ENCODE results near the gene PCNT.

The PCNT gene

GRCh38 chr21:46386734-46387088 lies 62.8 kb downstream of the PCNT start:
- no peak overlapping the region for H3K27ac ChIP-seq (ENCODE audit: low read depth, low read length, severe bottlenecking)
- WGBS, 2 experiments (ENCODE audit: insufficient coverage in 2 of 2), result 95 to 97% methylated on average over 13 of the region's 13 CpGs
- H3K4me1 ChIP-seq (ENCODE audit: control insufficient read depth, insufficient read depth, low read length, poor library complexity, severe bottlenecking), result no peaks in the 10 kb centered on the region
- peaks cover 57% of the 10 kb centered on the region for H3K36me3 ChIP-seq (ENCODE audit: control insufficient read depth, insufficient read depth, low read length)
- no peaks in the 10 kb centered on the region for H3K9me3 ChIP-seq (ENCODE audit: control insufficient read depth, low read length)
- no peak overlapping the region for H3K4me3 ChIP-seq (ENCODE audit: extremely low read depth, insufficient read depth, low read length, poor library complexity, severe bottlenecking)

- no peaks in the 10 kb centered on the region for H3K4me1 ChIP-seq (ENCODE audit: control insufficient read depth, insufficient read depth, low read length, poor library complexity, severe bottlenecking)
- no peaks in the 10 kb centered on the region for H3K9me3 ChIP-seq (ENCODE audit: control insufficient read depth, low read length)
- H3K4me3 ChIP-seq (ENCODE audit: extremely low read depth, insufficient read depth, low read length, poor library complexity, severe bottlenecking), result no peak overlapping the region
- 93 to 96% methylated on average over 24 to 29 of the region's 33 CpGs for whole genome bisulfite sequencing, 2 experiments (ENCODE audit: insufficient coverage in 2 of 2)
- H3K27ac ChIP-seq (ENCODE audit: low read depth, low read length, severe bottlenecking), result no peak overlapping the region
- H3K36me3 ChIP-seq (ENCODE audit: control insufficient read depth, insufficient read depth, low read length), result peaks cover 69% of the 10 kb centered on the region
Measured at GRCh38 chr21:46388206-46388880, 64.4 kb downstream of the PCNT start.

GRCh38 chr21:46388896-46389295 lies 64.9 kb downstream of the PCNT start:
- H3K27ac ChIP-seq (ENCODE audit: low read depth, low read length, severe bottlenecking), result no peak overlapping the region
- no peak overlapping the region for H3K4me3 ChIP-seq (ENCODE audit: extremely low read depth, insufficient read depth, low read length, poor library complexity, severe bottlenecking)
- WGBS, 2 experiments (ENCODE audit: insufficient coverage in 2 of 2), result 96 to 98% methylated on average over 21 to 23 of the region's 23 CpGs
- H3K4me1 ChIP-seq (ENCODE audit: control insufficient read depth, insufficient read depth, low read length, poor library complexity, severe bottlenecking), result no peaks in the 10 kb centered on the region
- no peaks in the 10 kb centered on the region for H3K9me3 ChIP-seq (ENCODE audit: control insufficient read depth, low read length)
- peaks cover 70% of the 10 kb centered on the region for H3K36me3 ChIP-seq (ENCODE audit: control insufficient read depth, insufficient read depth, low read length)

GRCh38 chr21:46390603-46391545 lies 66.9 kb downstream of the PCNT start:
- Histone ChIP-seq H3K9me3 (ENCODE audit: control insufficient read depth, low read length) (no peaks in the 10 kb centered on the region), H3K36me3 (ENCODE audit: control insufficient read depth, insufficient read depth, low read length) (peaks cover 75% of the 10 kb centered on the region), H3K27ac (ENCODE audit: low read depth, low read length, severe bottlenecking) (no peak overlapping the region), H3K4me3 (ENCODE audit: extremely low read depth, insufficient read depth, low read length, poor library complexity, severe bottlenecking) (no peak overlapping the region), H3K4me1 (ENCODE audit: control insufficient read depth, insufficient read depth, low read length, poor library complexity, severe bottlenecking) (no peaks in the 10 kb centered on the region)
- WGBS, 2 experiments (ENCODE audit: insufficient coverage in 2 of 2), result 96 to 97% methylated on average over 26 to 29 of the region's 29 CpGs

GRCh38 chr21:46391773-46392172 lies 67.8 kb downstream of the PCNT start:
- H3K4me1 ChIP-seq (ENCODE audit: control insufficient read depth, insufficient read depth, low read length, poor library complexity, severe bottlenecking), result no peaks in the 10 kb centered on the region
- no peak overlapping the region for H3K4me3 ChIP-seq (ENCODE audit: extremely low read depth, insufficient read depth, low read length, poor library complexity, severe bottlenecking)
- H3K27ac ChIP-seq (ENCODE audit: low read depth, low read length, severe bottlenecking), result no peak overlapping the region
- H3K9me3 ChIP-seq (ENCODE audit: control insufficient read depth, low read length), result no peaks in the 10 kb centered on the region
- 89 to 93% methylated on average over 6 to 8 of the region's 9 CpGs for WGBS, 2 experiments (ENCODE audit: insufficient coverage in 2 of 2)
- peaks cover 72% of the 10 kb centered on the region for H3K36me3 ChIP-seq (ENCODE audit: control insufficient read depth, insufficient read depth, low read length)

- no peak overlapping the region for H3K4me3 ChIP-seq (ENCODE audit: extremely low read depth, insufficient read depth, low read length, poor library complexity, severe bottlenecking)
Measured at GRCh38 chr21:46392921-46393320, 69.0 kb downstream of the PCNT start.

GRCh38 chr21:46393451-46393940 lies 69.5 kb downstream of the PCNT start:
- H3K4me3 ChIP-seq (ENCODE audit: extremely low read depth, insufficient read depth, low read length, poor library complexity, severe bottlenecking), result no peak overlapping the region
- H3K9me3 ChIP-seq (ENCODE audit: control insufficient read depth, low read length), result no peaks in the 10 kb centered on the region
- H3K36me3 ChIP-seq (ENCODE audit: control insufficient read depth, insufficient read depth, low read length), result peaks cover 80% of the 10 kb centered on the region
- H3K4me1 ChIP-seq (ENCODE audit: control insufficient read depth, insufficient read depth, low read length, poor library complexity, severe bottlenecking), result no peaks in the 10 kb centered on the region
- WGBS, 2 experiments (ENCODE audit: insufficient coverage in 2 of 2), result 95 to 97% methylated on average over 17 of the region's 19 CpGs
- no peak overlapping the region for H3K27ac ChIP-seq (ENCODE audit: low read depth, low read length, severe bottlenecking)

More at GRCh38 chr21:46392921-46393320, 69.0 kb downstream of the PCNT start:
- H3K9me3 ChIP-seq (ENCODE audit: control insufficient read depth, low read length), result no peaks in the 10 kb centered on the region
- WGBS, 2 experiments (ENCODE audit: insufficient coverage in 2 of 2), result 91 to 97% methylated on average over 12 of the region's 13 CpGs
- H3K36me3 ChIP-seq (ENCODE audit: control insufficient read depth, insufficient read depth, low read length), result peaks cover 79% of the 10 kb centered on the region
- H3K27ac ChIP-seq (ENCODE audit: low read depth, low read length, severe bottlenecking), result no peak overlapping the region
- H3K4me1 ChIP-seq (ENCODE audit: control insufficient read depth, insufficient read depth, low read length, poor library complexity, severe bottlenecking), result no peaks in the 10 kb centered on the region

GRCh38 chr21:46393941-46394594 lies 70.1 kb downstream of the PCNT start:
- Histone ChIP-seq H3K27ac (ENCODE audit: low read depth, low read length, severe bottlenecking) (no peak overlapping the region), H3K36me3 (ENCODE audit: control insufficient read depth, insufficient read depth, low read length) (peaks cover 80% of the 10 kb centered on the region), H3K9me3 (ENCODE audit: control insufficient read depth, low read length) (no peaks in the 10 kb centered on the region), H3K4me3 (ENCODE audit: extremely low read depth, insufficient read depth, low read length, poor library complexity, severe bottlenecking) (no peak overlapping the region), H3K4me1 (ENCODE audit: control insufficient read depth, insufficient read depth, low read length, poor library complexity, severe bottlenecking) (no peaks in the 10 kb centered on the region)
- 92 to 96% methylated on average over 25 of the region's 27 CpGs for WGBS, 2 experiments (ENCODE audit: insufficient coverage in 2 of 2)

- Histone ChIP-seq H3K4me1 (ENCODE audit: control insufficient read depth, insufficient read depth, low read length, poor library complexity, severe bottlenecking) (no peaks in the 10 kb centered on the region), H3K9me3 (ENCODE audit: control insufficient read depth, low read length) (no peaks in the 10 kb centered on the region), H3K4me3 (ENCODE audit: extremely low read depth, insufficient read depth, low read length, poor library complexity, severe bottlenecking) (no peak overlapping the region), H3K36me3 (ENCODE audit: control insufficient read depth, insufficient read depth, low read length) (peaks cover 80% of the 10 kb centered on the region), H3K27ac (ENCODE audit: low read depth, low read length, severe bottlenecking) (no peak overlapping the region)
- WGBS, 2 experiments (ENCODE audit: insufficient coverage in 2 of 2), result 96 to 97% methylated on average over 13 of the region's 13 CpGs
Measured at GRCh38 chr21:46394595-46395104, 70.7 kb downstream of the PCNT start.

GRCh38 chr21:46397211-46397905 lies 73.4 kb downstream of the PCNT start:
- 96 to 98% methylated on average over 19 to 20 of the region's 21 CpGs for WGBS, 2 experiments (ENCODE audit: insufficient coverage in 2 of 2)
- Histone ChIP-seq H3K36me3 (ENCODE audit: control insufficient read depth, insufficient read depth, low read length) (peaks cover 81% of the 10 kb centered on the region), H3K4me3 (ENCODE audit: extremely low read depth, insufficient read depth, low read length, poor library complexity, severe bottlenecking) (no peak overlapping the region), H3K9me3 (ENCODE audit: control insufficient read depth, low read length) (no peaks in the 10 kb centered on the region), H3K4me1 (ENCODE audit: control insufficient read depth, insufficient read depth, low read length, poor library complexity, severe bottlenecking) (no peaks in the 10 kb centered on the region), H3K27ac (ENCODE audit: low read depth, low read length, severe bottlenecking) (no peak overlapping the region)

Data from mesodermal cell (in vitro differentiated cells).